Thoracic aorta (tissue), 2 donors: ENCODE measurements around the gene NTRK3. TPM values are rescaled to one million over a fixed set of nuclear protein-coding genes. Genes with fewer than 3 reads are reported as not detected.

Source experiments
- ATAC-seq: fragments of 150-250 bp; one replicate; pipeline ENCODE4 v1.8.0; 2017; ENCODE audit warnings: low read depth; ENCODE audit not compliant: insufficient number of reproducible peaks, low FRiP score
- DNase-seq: peaks from one replicate; pipeline ENCODE4 v3.0.0-alpha.2; 2020; ENCODE audit warnings: low spot score
- H3K27ac ChIP-seq, 2 donors: fragments of 200-600 bp; sonication (generic); 1 replicate in 1 of 2; 2 replicates in 1 of 2; pipeline ENCODE4 v1.5.1; 2016; ENCODE audit warnings: mild to moderate bottlenecking in 2 of 2, moderate library complexity in 2 of 2
- H3K27me3 ChIP-seq: fragments of 200-600 bp; sonication (generic); replicated peaks from 2 replicates; pipeline ENCODE4 v1.6.0; 2016; ENCODE audit warnings: mild to moderate bottlenecking; ENCODE audit not compliant: insufficient read depth
- H3K36me3 ChIP-seq: fragments of 200-600 bp; sonication (generic); one replicate; pipeline ENCODE4 v1.5.1; 2016
- H3K4me1 ChIP-seq, 2 donors: fragments of 200-600 bp; sonication (generic); 1 replicate in 1 of 2; 2 replicates in 1 of 2; pipeline versions ENCODE4 v1.5.1 to v1.6.0; 2016; ENCODE audit warnings: low read depth in 2 of 2, mild to moderate bottlenecking in 1 of 2; ENCODE audit not compliant: control insufficient read depth in 1 of 2
- H3K4me3 ChIP-seq: fragments of 200-600 bp; sonication (generic); 2 replicates; pipeline ENCODE4 v1.5.1; 2016; ENCODE audit warnings: mild to moderate bottlenecking
- H3K9me3 ChIP-seq: fragments of 200-600 bp; sonication (generic); 2 replicates; pipeline ENCODE4 v1.5.1; 2016
- CTCF ChIP-seq: fragments of 200-600 bp; sonication (generic); IDR thresholded peaks from one replicate; pipeline ENCODE4 v1.5.1; 2019; ENCODE audit warnings: antibody characterized with exemption
- total RNA-seq, 2 donors: library from RNA; depleted of rRNA; stranded (reverse); fragments of >200 nt; gene quantifications; one replicate each; pipeline versions ENCODE4 v1.1.0 to v1.2.3, GENCODE V29; 2016

Gene NTRK3
- total RNA-seq, 2 donors from 2014 or later = 84.9 to 87.3 TPM

DNA sequence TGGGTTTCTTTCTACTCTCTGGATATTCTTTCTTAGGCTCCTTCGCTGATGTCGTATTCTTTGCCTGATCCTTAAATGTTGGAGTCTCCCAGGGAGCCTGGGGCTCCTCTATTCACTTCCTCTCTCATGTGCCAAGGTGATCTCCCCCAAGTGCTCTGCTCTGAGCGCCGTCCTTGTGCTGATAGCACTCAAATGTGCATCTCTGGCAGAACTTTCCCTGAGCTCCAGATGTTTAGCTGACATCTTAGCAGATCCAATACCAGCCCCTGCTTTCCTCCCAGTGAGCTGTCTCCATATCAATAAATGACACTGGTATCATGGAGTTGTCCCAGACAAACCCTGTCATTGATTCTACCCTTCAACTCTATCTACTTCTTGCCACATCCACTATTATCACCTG, 62.4 kb downstream of the NTRK3 start:
- no peak for DNase-seq
- TF ChIP-seq CTCF = no peak
- peaks cover 0 to 41% of the 10 kb centered on the region in 2 donors for H3K4me1 ChIP-seq

GRCh38 chr15:88193415-88193814, 63.1 kb downstream of the NTRK3 start:
- DNase-seq = no peak
- no peaks in the 10 kb centered on the region for H3K36me3 ChIP-seq
- H3K27ac ChIP-seq = no peak overlapping the region
- no peak for ATAC-seq
- no peaks in the 10 kb centered on the region for H3K27me3 ChIP-seq
- no peak for TF ChIP-seq CTCF
- H3K9me3 ChIP-seq = no peaks in the 10 kb centered on the region
- H3K4me3 ChIP-seq = no peak overlapping the region
- peaks cover 0 to 44% of the 10 kb centered on the region in 2 donors for H3K4me1 ChIP-seq

More for the DNA sequence above, 62.4 kb downstream of the NTRK3 start:
- Histone ChIP-seq H3K27ac (no peak overlapping the region), H3K4me3 (no peak overlapping the region), H3K9me3 (no peaks in the 10 kb centered on the region), H3K27me3 (no peaks in the 10 kb centered on the region), H3K36me3 (no peaks in the 10 kb centered on the region)
- no peak for ATAC-seq

GRCh38 chr15:88191812-88192165, 64.8 kb downstream of the NTRK3 start:
- no peaks in the 10 kb centered on the region for H3K36me3 ChIP-seq
- H3K4me1 ChIP-seq = peaks cover 4 to 49% of the 10 kb centered on the region in 2 donors
- H3K27me3 ChIP-seq = no peaks in the 10 kb centered on the region
- DNase-seq = no peak
- TF ChIP-seq CTCF = no peak
- H3K9me3 ChIP-seq = no peaks in the 10 kb centered on the region
- no peak for ATAC-seq
- no peak overlapping the region for H3K27ac ChIP-seq
- H3K4me3 ChIP-seq = no peak overlapping the region

- Histone ChIP-seq H3K4me3 (no peak overlapping the region), H3K27me3 (no peaks in the 10 kb centered on the region), H3K9me3 (no peaks in the 10 kb centered on the region), H3K4me1 (peaks cover 4 to 56% of the 10 kb centered on the region in 2 donors), H3K36me3 (no peaks in the 10 kb centered on the region), H3K27ac (no peak overlapping the region)
- no peak for TF ChIP-seq CTCF
- ATAC-seq = no peak
- DNase-seq = no peak
These were observed 66.3 kb downstream of the NTRK3 start for GRCh38 chr15:88190232-88190631.

DNA sequence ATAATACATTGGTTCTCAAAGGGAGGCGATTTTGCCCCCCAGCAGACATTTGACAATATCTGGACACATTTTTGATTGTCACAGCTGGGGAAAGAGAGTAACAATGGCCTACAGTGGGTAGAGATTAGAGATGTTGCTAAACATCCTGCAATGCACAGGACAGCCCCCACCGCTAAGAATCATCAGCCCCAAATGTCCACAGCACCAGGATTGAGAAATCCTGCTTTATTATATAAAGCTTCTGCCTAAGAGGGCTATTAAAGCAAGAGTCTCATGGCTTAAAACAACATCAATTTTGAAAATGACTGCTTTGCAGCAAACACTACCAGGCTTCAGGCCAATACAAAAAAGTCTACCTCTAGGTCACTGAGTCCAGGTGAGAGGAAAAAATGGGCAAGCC, 68.2 kb downstream of the NTRK3 start:
- no peak for ATAC-seq
- DNase-seq = no peak

More for the DNA sequence above, 68.2 kb downstream of the NTRK3 start:
- Histone ChIP-seq H3K36me3 (peaks cover 7% of the 10 kb centered on the region), H3K27ac (no peak overlapping the region), H3K9me3 (no peaks in the 10 kb centered on the region), H3K4me3 (no peak overlapping the region), H3K27me3 (no peaks in the 10 kb centered on the region), H3K4me1 (peaks cover 4 to 56% of the 10 kb centered on the region in 2 donors)
- no peak for TF ChIP-seq CTCF
